Measurements from ENCODE around the gene FUT9.

- TF ChIP-seq BCL11A (IDR thresholded peaks at IDR 0.05; ENCODE audit: low read depth in 2 of 2, low read length in 2 of 2) (no peak), POLR2A (IDR thresholded peaks at IDR 0.05; ENCODE audit: control extremely low read depth in 1 of 2, low read depth in 2 of 2, low read length in 2 of 2) (no peak), MAFK (IDR thresholded peaks at IDR 0.05; ENCODE audit: low read depth, low read length) (no peak), BACH1 (IDR thresholded peaks at IDR 0.05; ENCODE audit: low read length) (no peak), HDAC6 (IDR thresholded peaks at IDR 0.05; ENCODE audit: low read depth, low read length) (no peak), SRF (IDR thresholded peaks at IDR 0.05; ENCODE audit: low read depth, low read length) (no peak)
These were observed 109.0 kb downstream of the FUT9 start for GRCh38 chr6:96124778-96125177.
